HepG2 (cell line): ENCODE results near the gene JADE3. TPM values are rescaled to one million over a fixed set of nuclear protein-coding genes. Genes with fewer than 3 reads are reported as not detected.

Experiments
- ATAC-seq: fragments of 200-7000 bp; cut with Tn5 transposase; 3 replicates; pipeline ENCODE4 v1.9.1; 2020; ENCODE audit warnings: mild to moderate bottlenecking, moderate library complexity
- BruUV-seq: library from RNA; stranded (reverse); fragments of 400-500 nt; replicated peaks from 2 replicates; lab custom pipeline; 2021; lab: Mats Ljungman, UMichigan
- CTCF ChIA-PET: fragments of 300-600 bp; formaldehyde crosslinking; extraction: SDS; loops from one replicate; lab custom pipeline; 2021; ENCODE audit warnings: low total read pairs, inconsistent platforms, low intra/inter-chr PET ratio; lab: Yijun Ruan, JAX
- POLR2A ChIA-PET: fragments of 350-600 bp; sonication (Branson Sonifier 250); formaldehyde crosslinking; loops from one replicate; lab custom pipeline; 2020; ENCODE audit warnings: antibody characterized with exemption, inconsistent platforms; lab: Yijun Ruan, JAX
- DNase-seq: peaks from one replicate; pipeline ENCODE4 v3.0.0-alpha.2; 2015; ENCODE audit warnings: low spot score
- FAIRE-seq: peaks from 3 replicates; lab custom pipeline; 2011; peaks lifted over from hg19 to GRCh38; lab: Jason Lieb, UNC
- H2AFZ ChIP-seq: one replicate; pipeline ENCODE4 v1.6.1; 2011; ENCODE audit warnings: low read length, inconsistent platforms
- H3K27ac ChIP-seq: fragments of 300-600 bp; 3 replicates; pipeline ENCODE4 v1.8.0; 2011; ENCODE audit warnings: mixed run types, mild to moderate bottlenecking, mixed read lengths, low read length, inconsistent platforms; ENCODE audit not compliant: insufficient read depth; ENCODE audit errors: extremely low read length
- H3K27me3 ChIP-seq, 2 experiments: fragments of 200-600 bp in 1 of 2; 2 replicates in 1 of 2; 3 replicates in 1 of 2; pipeline versions ENCODE4 v1.6.0 to v1.8.0; 2011; ENCODE audit warnings: low read length in 2 of 2, mild to moderate bottlenecking in 2 of 2, moderate library complexity in 2 of 2, inconsistent platforms in 1 of 2; ENCODE audit not compliant: insufficient read depth in 2 of 2, control insufficient read depth in 1 of 2
- H3K36me3 ChIP-seq, 2 experiments: fragments of 200-600 bp in 1 of 2; replicated peaks in 1 of 2; 2 replicates in 1 of 2; 3 replicates in 1 of 2; pipeline versions ENCODE4 v1.5.1 to v1.8.0; 2011; ENCODE audit warnings: low read length in 2 of 2, inconsistent platforms in 1 of 2; ENCODE audit not compliant: insufficient read depth in 2 of 2, control insufficient read depth in 1 of 2
- H3K4me1 ChIP-seq: 2 replicates; pipeline ENCODE4 v1.5.1; 2012; ENCODE audit warnings: low read length, inconsistent platforms; ENCODE audit not compliant: insufficient read depth
- H3K4me2 ChIP-seq: 2 replicates; pipeline ENCODE4 v1.6.0; 2011; ENCODE audit warnings: low read depth, low read length, inconsistent platforms
- H3K4me3 ChIP-seq, 3 experiments: fragments of 200-600 bp in 1 of 3; sonication (generic), shearing (Covaris generic) in 1 of 3; replicated peaks in 1 of 3; 2 replicates each; pipeline ENCODE4 v1.5.1; 2011 to 2016; ENCODE audit warnings: low read length in 3 of 3, inconsistent platforms in 2 of 3, low read depth in 2 of 3, mild to moderate bottlenecking in 2 of 3, control low read depth in 1 of 3, mixed read lengths in 1 of 3; ENCODE audit not compliant: insufficient read depth in 1 of 3
- H3K79me2 ChIP-seq: one replicate; pipeline ENCODE4 v1.6.1; 2011; ENCODE audit warnings: low read length, inconsistent platforms; ENCODE audit not compliant: insufficient read depth
- H3K9ac ChIP-seq: 2 replicates; pipeline ENCODE4 v1.6.0; 2011; ENCODE audit warnings: mild to moderate bottlenecking, low read depth, low read length, inconsistent platforms; ENCODE audit not compliant: insufficient read depth
- H3K9me3 ChIP-seq: 2 replicates; pipeline ENCODE4 v1.5.1; 2012; ENCODE audit warnings: mild to moderate bottlenecking, low read length
- H4K20me1 ChIP-seq: 2 replicates; pipeline ENCODE4 v1.6.0; 2011; ENCODE audit warnings: inconsistent platforms, mild to moderate bottlenecking, low read length, moderate library complexity; ENCODE audit not compliant: insufficient read depth
- E2F1 ChIP-seq: sonication (generic); formaldehyde crosslinking; IDR thresholded peaks from 2 replicates; pipeline ENCODE4 v1.5.0; 2020; ENCODE audit warnings: missing genetic modification reagents
- FOXP1 ChIP-seq, 2 experiments: fragments of 450-650 bp in 1 of 2; IDR thresholded peaks; 2 replicates each; pipeline ENCODE4 v1.6.1; 2017 to 2018; ENCODE audit warnings: antibody characterized with exemption in 1 of 2
- HIVEP1 ChIP-seq: sonication (generic); formaldehyde crosslinking; IDR thresholded peaks from 2 replicates; pipeline ENCODE4 v1.4.0; 2020; ENCODE audit warnings: mild to moderate bottlenecking, missing genetic modification reagents
- MAX ChIP-seq: IDR thresholded peaks from 2 replicates; pipeline ENCODE4 v1.6.1; 2012; ENCODE audit warnings: inconsistent platforms
- NONO ChIP-seq, 2 experiments: fragments of 450-650 bp in 1 of 2; sonication (generic) in 1 of 2; formaldehyde crosslinking in 1 of 2; IDR thresholded peaks in 1 of 2; conservative IDR thresholded peaks in 1 of 2; 2 replicates each; pipeline versions ENCODE4 v1.6.1 to v1.8.0; 2017 to 2022; ENCODE audit warnings: mild to moderate bottlenecking in 1 of 2, missing genetic modification reagents in 1 of 2, moderate library complexity in 1 of 2
- PHF5A ChIP-seq: IDR thresholded peaks from one replicate; pipeline ENCODE4 v1.6.1; 2018; ENCODE audit warnings: low read depth, missing genetic modification reagents; ENCODE audit not compliant: unreplicated experiment
- PITX1 ChIP-seq: sonication (generic); formaldehyde crosslinking; IDR thresholded peaks from 2 replicates; pipeline ENCODE4 v1.5.1; 2020; ENCODE audit warnings: mild to moderate bottlenecking, missing genetic modification reagents
- RCOR2 ChIP-seq: IDR thresholded peaks from 2 replicates; pipeline ENCODE4 v1.6.1; 2016; ENCODE audit warnings: missing biosample characterization, missing genetic modification reagents
- RFX3 ChIP-seq: IDR thresholded peaks from 2 replicates; pipeline ENCODE4 v1.6.1; 2016; ENCODE audit warnings: missing biosample characterization, missing genetic modification reagents
- RFXANK ChIP-seq: IDR thresholded peaks from 2 replicates; pipeline ENCODE4 v1.6.1; 2016
- SALL2 ChIP-seq: sonication (generic); formaldehyde crosslinking; IDR thresholded peaks from 2 replicates; pipeline ENCODE4 v1.8.1; 2023; ENCODE audit warnings: mild to moderate bottlenecking, missing genetic modification reagents, inconsistent platforms
- ZMAT3 ChIP-seq: sonication (generic); formaldehyde crosslinking; conservative IDR thresholded peaks from 2 replicates; pipeline ENCODE4 v1.7.0; 2021; ENCODE audit warnings: missing genetic modification reagents
- ZNF350 ChIP-seq: sonication (generic); formaldehyde crosslinking; IDR thresholded peaks from 2 replicates; pipeline ENCODE4 v1.4.0; 2020; ENCODE audit warnings: mild to moderate bottlenecking, low read depth, missing genetic modification reagents, borderline replicate concordance
- WGBS: methylation state at CpG from one replicate; pipeline ENCODE4 v1.1.6; 2017; ENCODE audit warnings: low lambda C conversion rate; 5-methylcytosine and 5-hydroxymethylcytosine counted together
- in situ Hi-C: cut with HindIII; loops from 2 replicates; pipeline ENCODE4 v1.10.0; 2017; ENCODE audit warnings: low pct_unique_long_range_greater_than_20kb; ENCODE audit not compliant: extremely low pct_ligation_motif_present
- intact Hi-C: fragments of 100-400 bp; cut with micrococcal nuclease; formaldehyde crosslinking; loops from one replicate; pipeline ENCODE4 v1.10.0; 2022; ENCODE audit not compliant: unreplicated experiment
- polyA plus RNA-seq, 8 experiments: library from polyadenylated mRNA; depleted of rRNA in 3 of 8; stranded (reverse) in 7 of 8; unstranded in 1 of 8; fragments of >200 nt; fragmentation: Illumina TruSeq in 4 of 8; extraction: Trizol in 4 of 8; gene quantifications; 2 replicates each; pipeline versions ENCODE4 v1.2.1 to v1.2.3, GENCODE V29; 2011 to 2016; ENCODE audit warnings: low read depth in 4 of 8, missing spikeins in 1 of 8, mixed read lengths in 1 of 8; ENCODE audit not compliant: insufficient read depth in 1 of 8
- total RNA-seq, 5 experiments: library from RNA; depleted of rRNA; stranded (reverse); fragments of >200 nt; fragmentation: Illumina TruSeq; extraction: Trizol; gene quantifications; 2 replicates each; pipeline ENCODE4 v1.2.3, GENCODE V29; 2016; ENCODE audit warnings: low read depth in 1 of 5

Gene JADE3
- total and polyA plus RNA-seq, 2 of the 13 experiments (the other 11 are each of a cell fraction or from before 2014, with no cell fraction given) = 7.7 to 7.8 TPM

GRCh38 chrX:46873746-46874145 lies 38.5 kb upstream of the JADE3 start:
- Histone ChIP-seq H3K4me2 (no peak overlapping the region), H3K27ac (no peak overlapping the region), H4K20me1 (no peaks in the 10 kb centered on the region), H3K36me3 (no peaks in the 10 kb centered on the region), H3K4me3 (no peak overlapping the region), H3K4me1 (no peaks in the 10 kb centered on the region), H3K9ac (no peak overlapping the region), H2AFZ (no peak overlapping the region), H3K27me3 (no peaks in the 10 kb centered on the region), H3K9me3 (no peaks in the 10 kb centered on the region), H3K79me2 (no peaks in the 10 kb centered on the region)
- no peak for ATAC-seq
- DNase-seq = no peak
- no peak for TF ChIP-seq RFX3 (CRISPR knock-in tag)
- no peak for TF ChIP-seq NONO (IDR thresholded peaks at IDR 0.05)
- no peak for TF ChIP-seq NONO (CRISPR knock-in tag; conservative IDR thresholded peaks at IDR 0.05)
- no peak for TF ChIP-seq ZMAT3 (CRISPR knock-in tag)
- no peak for TF ChIP-seq RFXANK
- TF ChIP-seq SALL2 (CRISPR knock-in tag) = no peak
- no peak for TF ChIP-seq E2F1
- TF ChIP-seq PHF5A (CRISPR knock-in tag) = no peak
- no peak for TF ChIP-seq ZNF350 (CRISPR knock-in tag)
- TF ChIP-seq MAX = no peak
- TF ChIP-seq HIVEP1 (CRISPR knock-in tag) = no peak
- TF ChIP-seq PITX1 (CRISPR knock-in tag) = no peak
- no peak for TF ChIP-seq RCOR2
- no peak for TF ChIP-seq FOXP1 (IDR thresholded peaks at IDR 0.05)
- TF ChIP-seq FOXP1 (CRISPR knock-in tag; IDR thresholded peaks at IDR 0.05) = no peak
- POLR2A ChIA-PET = no interaction called here
- no peak for FAIRE-seq
- CTCF ChIA-PET = no interaction called here
- WGBS = 92% methylated on average over 2 of the region's 2 CpGs
- intact Hi-C loops (loop anchor here (1.0 kb wide), 1 partner anchor 40 kb away; no protein-coding TSS in a partner anchor), in situ Hi-C loops (no loop called here)
- no TSS peak for BruUV-seq
